C4-2B (cell line): ENCODE data around the gene VPS13D.

Experiments
- ZFX ChIP-seq: fragments of 450-650 bp; IDR thresholded peaks from 2 replicates; pipeline ENCODE4 v1.6.1; 2017
- TF ChIP-seq, protein P1 (sequence below): fragments of 450-650 bp; conservative IDR thresholded peaks from 2 replicates; pipeline ENCODE4 v1.5.1; 2017; ENCODE audit warnings: mild to moderate bottlenecking

DNA sequence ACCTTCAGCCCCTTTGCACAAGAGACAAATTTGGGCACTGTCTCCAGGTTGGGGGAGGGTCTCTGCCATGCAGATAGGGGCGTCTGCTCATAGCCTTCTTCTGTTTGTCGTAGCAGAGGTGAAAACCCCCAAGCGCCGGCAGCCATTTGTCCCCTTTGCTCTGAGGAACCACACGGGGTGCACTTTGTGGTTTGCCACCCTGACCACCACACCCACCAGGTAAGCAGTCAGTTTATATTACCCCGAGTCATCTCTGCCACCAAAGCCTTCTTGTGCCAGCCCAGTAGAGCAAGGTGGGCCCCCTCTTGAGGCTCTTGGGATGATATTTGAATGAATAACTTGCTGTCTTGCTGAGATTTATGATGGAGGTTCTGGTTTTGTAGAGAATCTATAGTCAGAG, 111.8 kb downstream of the VPS13D start:
- TF ChIP-seq, protein P1, sequence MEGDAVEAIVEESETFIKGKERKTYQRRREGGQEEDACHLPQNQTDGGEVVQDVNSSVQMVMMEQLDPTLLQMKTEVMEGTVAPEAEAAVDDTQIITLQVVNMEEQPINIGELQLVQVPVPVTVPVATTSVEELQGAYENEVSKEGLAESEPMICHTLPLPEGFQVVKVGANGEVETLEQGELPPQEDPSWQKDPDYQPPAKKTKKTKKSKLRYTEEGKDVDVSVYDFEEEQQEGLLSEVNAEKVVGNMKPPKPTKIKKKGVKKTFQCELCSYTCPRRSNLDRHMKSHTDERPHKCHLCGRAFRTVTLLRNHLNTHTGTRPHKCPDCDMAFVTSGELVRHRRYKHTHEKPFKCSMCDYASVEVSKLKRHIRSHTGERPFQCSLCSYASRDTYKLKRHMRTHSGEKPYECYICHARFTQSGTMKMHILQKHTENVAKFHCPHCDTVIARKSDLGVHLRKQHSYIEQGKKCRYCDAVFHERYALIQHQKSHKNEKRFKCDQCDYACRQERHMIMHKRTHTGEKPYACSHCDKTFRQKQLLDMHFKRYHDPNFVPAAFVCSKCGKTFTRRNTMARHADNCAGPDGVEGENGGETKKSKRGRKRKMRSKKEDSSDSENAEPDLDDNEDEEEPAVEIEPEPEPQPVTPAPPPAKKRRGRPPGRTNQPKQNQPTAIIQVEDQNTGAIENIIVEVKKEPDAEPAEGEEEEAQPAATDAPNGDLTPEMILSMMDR = no peak
- no peak for TF ChIP-seq ZFX
